Transverse colon (tissue), 1 donor: ENCODE measurements around the gene GRM1.

Source experiments
- EP300 ChIP-seq: sonication (generic); formaldehyde crosslinking; IDR thresholded peaks from one replicate; pipeline ENCODE4 v1.6.1; 2017; ENCODE audit warnings: antibody characterized with exemption, low read depth
- POLR2A ChIP-seq: fragments of 450-650 bp; IDR thresholded peaks from one replicate; pipeline ENCODE4 v1.6.1; 2016; ENCODE audit warnings: antibody characterized with exemption, mild to moderate bottlenecking, moderate library complexity

GRCh38 chr6:146246028-146246427 is 217.2 kb downstream of the GRM1 start:
- TF ChIP-seq POLR2A, result no peak
- no peak for TF ChIP-seq EP300
